ENCODE results near the gene PLAU.
A peak's percentile ranks its signal among the peaks of the same experiment; 100 is the strongest.
"Not testable (repeated sequence)": the region's sequence is repeated elsewhere in the genome, so short reads cannot be mapped to it uniquely, and the experiment has no call there.

The PLAU gene

GRCh38 chr10:73886085-73886529 lies 24.8 kb upstream of the PLAU start:
- peak; percentile 91 for TF ChIP-seq CTCF (IDR thresholded peaks at IDR 0.05; ENCODE audit: extremely low read depth, insufficient read depth, missing control alignments)
- in situ Hi-C loops (cut with MboI; ENCODE audit: low pct_unique_long_range_greater_than_20kb, low sequenced_read_pairs, unreplicated experiment): loop anchor here (10.0 to 25.0 kb wide), 3 partner anchors 49 to 351 kb away; no protein-coding TSS in a partner anchor
- DNase-seq (ENCODE audit: low spot score): peak; percentile 76

- no peak for DNase-seq (ENCODE audit: low spot score)
- in situ Hi-C loops (cut with MboI; ENCODE audit: low pct_unique_long_range_greater_than_20kb, low sequenced_read_pairs, unreplicated experiment): loop anchor here (10.0 to 25.0 kb wide), 3 partner anchors 48 to 351 kb away; no protein-coding TSS in a partner anchor
- TF ChIP-seq CTCF (IDR thresholded peaks at IDR 0.05; ENCODE audit: extremely low read depth, insufficient read depth, missing control alignments): no peak
Measured at GRCh38 chr10:73886661-73887293, 24.2 kb upstream of the PLAU start.

- DNase-seq (ENCODE audit: low spot score): no peak
- TF ChIP-seq CTCF (IDR thresholded peaks at IDR 0.05; ENCODE audit: extremely low read depth, insufficient read depth, missing control alignments): no peak
- in situ Hi-C loops (cut with MboI; ENCODE audit: low pct_unique_long_range_greater_than_20kb, low sequenced_read_pairs, unreplicated experiment): loop anchor here (10.0 to 25.0 kb wide), 3 partner anchors 47 to 350 kb away; no protein-coding TSS in a partner anchor
Measured at GRCh38 chr10:73887294-73888039, 23.5 kb upstream of the PLAU start.

GRCh38 chr10:73888514-73888913 lies 22.4 kb upstream of the PLAU start:
- no peak for DNase-seq (ENCODE audit: low spot score)
- TF ChIP-seq CTCF (IDR thresholded peaks at IDR 0.05; ENCODE audit: extremely low read depth, insufficient read depth, missing control alignments): no peak
- in situ Hi-C loops (cut with MboI; ENCODE audit: low pct_unique_long_range_greater_than_20kb, low sequenced_read_pairs, unreplicated experiment): loop anchor here (10.0 to 25.0 kb wide), 3 partner anchors 46 to 349 kb away; no protein-coding TSS in a partner anchor

- in situ Hi-C loops (cut with MboI; ENCODE audit: low pct_unique_long_range_greater_than_20kb, low sequenced_read_pairs, unreplicated experiment): loop anchor here (10.0 to 25.0 kb wide), 3 partner anchors 46 to 348 kb away; no protein-coding TSS in a partner anchor
Measured at GRCh38 chr10:73889014-73889413, 21.9 kb upstream of the PLAU start.

GRCh38 chr10:73889416-73889815 lies 21.5 kb upstream of the PLAU start:
- not testable (repeated sequence) for DNase-seq (ENCODE audit: low spot score)
- in situ Hi-C loops (cut with MboI; ENCODE audit: low pct_unique_long_range_greater_than_20kb, low sequenced_read_pairs, unreplicated experiment): loop anchor here (10.0 to 25.0 kb wide), 3 partner anchors 45 to 348 kb away; no protein-coding TSS in a partner anchor

More at GRCh38 chr10:73889014-73889413, 21.9 kb upstream of the PLAU start:
- peak; percentile 30 for DNase-seq (ENCODE audit: low spot score)
- TF ChIP-seq CTCF (IDR thresholded peaks at IDR 0.05; ENCODE audit: extremely low read depth, insufficient read depth, missing control alignments): no peak

Measured in GM13977 (cell line).